MCF 10A (cell line): ENCODE data around the gene HYI. TPM values are rescaled to one million over a fixed set of nuclear protein-coding genes. Genes with fewer than 3 reads are reported as not detected.

ENCODE experiments used
- BruUV-seq: library from RNA; stranded (reverse); fragments of 400-500 nt; replicated peaks from 2 replicates; lab custom pipeline; 2021; lab: Mats Ljungman, UMichigan
- CTCF ChIA-PET: fragments of 300-600 bp; sonication (Branson Sonifier 250); formaldehyde crosslinking; extraction: SDS; loops from one replicate; lab custom pipeline; 2021; ENCODE audit warnings: antibody characterized with exemption, inconsistent platforms; lab: Yijun Ruan, JAX
- POLR2A ChIA-PET: fragments of 300-600, 350-650 bp; sonication (Branson Sonifier 250); formaldehyde crosslinking; extraction: SDS; loops from one replicate; lab custom pipeline; 2020; ENCODE audit warnings: antibody characterized with exemption, inconsistent platforms; lab: Yijun Ruan, JAX
- DNase-seq: peaks from one replicate; pipeline ENCODE4 v3.0.0-alpha.2; 2018; ENCODE audit not compliant: unreplicated experiment
- H3K27ac Mint-ChIP-seq: one replicate; pipeline ENCODE4 v1.8.0; 2022; ENCODE audit warnings: mild to moderate bottlenecking, low read depth, mixed read lengths; ENCODE audit not compliant: unreplicated experiment
- H3K27me3 Mint-ChIP-seq: one replicate; pipeline ENCODE4 v1.8.0; 2022; ENCODE audit warnings: mixed read lengths; ENCODE audit not compliant: insufficient read depth, unreplicated experiment
- H3K36me3 Mint-ChIP-seq: one replicate; pipeline ENCODE4 v1.8.0; 2022; ENCODE audit warnings: mild to moderate bottlenecking, moderate library complexity, mixed read lengths; ENCODE audit not compliant: insufficient read depth, unreplicated experiment
- H3K4me1 Mint-ChIP-seq: one replicate; pipeline ENCODE4 v1.8.0; 2022; ENCODE audit warnings: mixed read lengths; ENCODE audit not compliant: insufficient read depth, unreplicated experiment
- H3K4me3 Mint-ChIP-seq: one replicate; pipeline ENCODE4 v1.8.0; 2022; ENCODE audit warnings: mild to moderate bottlenecking, moderate library complexity, mixed read lengths; ENCODE audit not compliant: unreplicated experiment
- H3K9me3 Mint-ChIP-seq: one replicate; pipeline ENCODE4 v1.8.0; 2022; ENCODE audit warnings: mixed read lengths; ENCODE audit not compliant: unreplicated experiment
- intact Hi-C: fragments of 100-400 bp; cut with micrococcal nuclease; formaldehyde crosslinking; loops from 2 replicates; pipeline ENCODE4 v1.14.1; 2022
- total RNA-seq: library from RNA; stranded (reverse); gene quantifications from 2 replicates; pipeline ENCODE4 v1.2.3, GENCODE V29; 2022
- TF ChIP-seq, protein P1 (sequence below): fragments of 200-600 bp; IDR thresholded peaks from one replicate; pipeline ENCODE4 v1.8.0; 2022; ENCODE audit warnings: antibody characterized with exemption, mild to moderate bottlenecking; ENCODE audit not compliant: unreplicated experiment

HYI gene
- total RNA-seq, 1 experiment from 2014 or later: 23.0 TPM

DNA sequence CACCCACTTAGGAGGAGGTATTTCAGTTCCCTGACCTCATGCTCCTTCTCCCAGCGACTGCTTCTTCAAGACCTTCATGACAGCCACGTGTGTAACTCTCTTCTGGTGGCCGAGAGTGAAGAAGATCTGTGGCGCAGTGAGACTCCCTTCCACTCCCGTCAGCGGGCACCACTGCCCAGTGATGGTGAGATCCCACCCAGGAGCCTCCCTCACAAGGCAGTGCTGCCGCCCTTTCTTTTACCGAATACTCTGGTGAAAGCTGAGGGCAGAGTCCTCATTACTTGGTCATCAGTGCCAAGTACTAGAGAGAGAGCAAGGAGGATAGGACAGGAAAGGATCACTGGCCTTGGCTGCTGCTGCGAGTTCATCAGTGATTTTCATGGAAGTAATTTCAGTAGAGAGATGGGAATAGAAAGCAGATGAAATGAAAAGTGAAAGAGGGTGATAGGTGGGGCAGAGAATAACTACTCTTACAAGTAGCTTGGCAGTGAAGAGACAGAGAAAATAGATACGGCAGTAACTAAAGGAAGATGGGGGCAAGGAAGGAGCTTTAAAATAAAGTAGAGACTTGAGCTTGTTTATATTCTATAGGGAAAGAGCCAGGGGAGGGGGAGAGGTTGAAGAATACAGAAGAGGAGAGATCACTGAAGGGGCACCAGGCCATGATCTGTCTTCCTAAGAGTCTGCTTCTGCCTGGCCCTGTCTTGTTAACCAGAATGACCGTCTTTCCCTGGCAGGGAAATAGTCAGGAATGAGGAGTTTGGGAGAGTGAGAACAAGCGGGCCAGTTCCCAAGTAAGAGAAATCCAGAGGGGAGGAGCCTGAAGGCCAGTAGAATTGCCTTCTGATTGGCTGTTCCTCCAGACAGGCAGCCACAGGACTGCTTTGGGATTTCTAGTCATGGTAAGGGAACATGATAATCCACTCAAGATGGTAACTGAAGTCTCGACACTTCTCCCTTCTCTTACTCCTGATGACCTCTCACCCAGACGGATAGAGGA is 18.3 kb downstream of the HYI start:
- H3K4me1 Mint-ChIP-seq: no peaks in the 10 kb centered on the region
- no peak overlapping the region for H3K27ac Mint-ChIP-seq
- H3K9me3 Mint-ChIP-seq: no peaks in the 10 kb centered on the region
- ChIA-PET POLR2A (interaction anchor here (0.6 to 1.7 kb wide), 2 partner anchors 19 to 125 kb away, joined by 3 to 6 read pairs; partner anchors contain the start of gene HYI), CTCF (interaction anchor here (0.9 kb wide), 1 partner anchor 12 kb away, joined by 3 read pairs; no protein-coding TSS in a partner anchor)
- H3K27me3 Mint-ChIP-seq: no peaks in the 10 kb centered on the region
- TF ChIP-seq, protein P1, sequence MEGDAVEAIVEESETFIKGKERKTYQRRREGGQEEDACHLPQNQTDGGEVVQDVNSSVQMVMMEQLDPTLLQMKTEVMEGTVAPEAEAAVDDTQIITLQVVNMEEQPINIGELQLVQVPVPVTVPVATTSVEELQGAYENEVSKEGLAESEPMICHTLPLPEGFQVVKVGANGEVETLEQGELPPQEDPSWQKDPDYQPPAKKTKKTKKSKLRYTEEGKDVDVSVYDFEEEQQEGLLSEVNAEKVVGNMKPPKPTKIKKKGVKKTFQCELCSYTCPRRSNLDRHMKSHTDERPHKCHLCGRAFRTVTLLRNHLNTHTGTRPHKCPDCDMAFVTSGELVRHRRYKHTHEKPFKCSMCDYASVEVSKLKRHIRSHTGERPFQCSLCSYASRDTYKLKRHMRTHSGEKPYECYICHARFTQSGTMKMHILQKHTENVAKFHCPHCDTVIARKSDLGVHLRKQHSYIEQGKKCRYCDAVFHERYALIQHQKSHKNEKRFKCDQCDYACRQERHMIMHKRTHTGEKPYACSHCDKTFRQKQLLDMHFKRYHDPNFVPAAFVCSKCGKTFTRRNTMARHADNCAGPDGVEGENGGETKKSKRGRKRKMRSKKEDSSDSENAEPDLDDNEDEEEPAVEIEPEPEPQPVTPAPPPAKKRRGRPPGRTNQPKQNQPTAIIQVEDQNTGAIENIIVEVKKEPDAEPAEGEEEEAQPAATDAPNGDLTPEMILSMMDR: no peak
- peaks cover 61% of the 10 kb centered on the region for H3K36me3 Mint-ChIP-seq
- intact Hi-C loops: no loop called here
- DNase-seq: no peak
- BruUV-seq: no TSS peak
- H3K4me3 Mint-ChIP-seq: no peak overlapping the region

DNA sequence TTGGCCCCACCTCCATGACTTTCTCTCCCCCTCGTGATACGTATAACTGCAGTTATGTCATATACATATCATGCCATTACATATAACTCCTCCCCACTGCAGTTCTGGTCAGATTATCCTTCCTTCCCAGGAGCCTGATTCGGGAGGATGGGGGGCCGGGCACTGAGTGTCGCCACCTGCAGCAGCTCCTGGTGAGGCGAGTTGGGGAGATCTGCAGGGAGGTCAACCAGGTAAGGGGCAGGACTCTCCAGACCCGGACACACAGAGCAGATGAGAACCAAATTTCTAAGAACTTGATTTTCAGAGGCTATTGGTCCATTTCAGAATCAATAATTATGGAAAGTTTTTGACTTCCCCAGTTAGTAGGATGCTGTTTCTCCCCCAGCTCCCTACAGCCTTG is 19.5 kb downstream of the HYI start:
- Mint-ChIP-seq H3K27ac (no peak overlapping the region), H3K4me1 (no peaks in the 10 kb centered on the region), H3K9me3 (no peaks in the 10 kb centered on the region), H3K4me3 (no peak overlapping the region), H3K27me3 (no peaks in the 10 kb centered on the region), H3K36me3 (peaks cover 73% of the 10 kb centered on the region)
- POLR2A ChIA-PET: interaction anchor here (1.7 kb wide), 1 partner anchor 20 kb away, joined by 6 read pairs; the partner anchor contains the start of gene HYI
- no TSS peak for BruUV-seq
- CTCF ChIA-PET: no interaction called here
- TF ChIP-seq, protein P1: no peak
- intact Hi-C loops: no loop called here
- DNase-seq: no peak

DNA sequence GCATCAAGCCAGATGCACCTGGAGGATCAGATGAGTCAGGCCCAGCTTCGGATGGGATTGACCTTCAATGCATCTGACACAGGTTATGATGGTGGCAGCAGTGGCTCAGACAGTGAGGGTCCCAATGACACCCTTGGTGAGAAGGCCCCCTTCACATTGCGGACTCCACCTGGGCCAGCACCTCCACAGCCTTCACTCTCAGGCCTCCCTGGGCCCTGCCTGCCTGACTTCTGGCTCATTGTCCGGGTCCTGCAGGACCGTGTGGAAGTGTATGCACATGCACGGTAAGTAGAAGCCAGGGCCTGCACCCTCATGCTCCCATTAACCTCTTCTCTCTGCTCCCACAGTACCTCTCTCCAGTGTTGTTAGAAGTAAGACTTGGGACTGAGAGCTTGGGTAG is 20.8 kb downstream of the HYI start:
- no TSS peak for BruUV-seq
- POLR2A ChIA-PET: no interaction called here

More for the DNA sequence above, 20.8 kb downstream of the HYI start:
- Mint-ChIP-seq H3K4me3 (no peak overlapping the region), H3K27me3 (no peaks in the 10 kb centered on the region), H3K4me1 (no peaks in the 10 kb centered on the region), H3K9me3 (no peaks in the 10 kb centered on the region), H3K27ac (no peak overlapping the region), H3K36me3 (peaks cover 77% of the 10 kb centered on the region)
- TF ChIP-seq, protein P1: no peak
- no peak for DNase-seq
- intact Hi-C loops: no loop called here
- CTCF ChIA-PET: interaction anchor here (0.5 to 1.1 kb wide), 2 partner anchors 196 to 501 kb away, joined by 3 to 5 read pairs; no protein-coding TSS in a partner anchor
